SHP77 (cell line): ENCODE data around the gene NOS1AP.
A peak's percentile ranks its signal among the peaks of the same experiment; 100 is the strongest.

ENCODE experiments used
- DNase-seq, 2 experiments: peaks; one replicate each; lab custom pipeline; 2025; lab: John Stamatoyannopoulos, UW

Gene NOS1AP

GRCh38 chr1:162386292-162387225, 317.1 kb downstream of the NOS1AP start:
- no peak for DNase-seq

GRCh38 chr1:162387226-162388082, 318.0 kb downstream of the NOS1AP start:
- no peak for DNase-seq

- DNase-seq, result no peak
Measured at GRCh38 chr1:162388083-162388594, 318.6 kb downstream of the NOS1AP start.

GRCh38 chr1:162388615-162389014, 319.1 kb downstream of the NOS1AP start:
- no peak for DNase-seq

- DNase-seq, result no peak
Measured at GRCh38 chr1:162389021-162389818, 319.7 kb downstream of the NOS1AP start.

- DNase-seq, result no peak
Measured at GRCh38 chr1:162389971-162390370, 320.5 kb downstream of the NOS1AP start.

GRCh38 chr1:162390396-162391185, 321.1 kb downstream of the NOS1AP start:
- no peak for DNase-seq

GRCh38 chr1:162391790-162392563, 322.5 kb downstream of the NOS1AP start:
- DNase-seq, result peak; percentile 26 to 28

- no peak for DNase-seq
Measured at GRCh38 chr1:162396201-162396906, 326.9 kb downstream of the NOS1AP start.

GRCh38 chr1:162397039-162397448, 327.6 kb downstream of the NOS1AP start:
- no peak for DNase-seq

GRCh38 chr1:162397943-162398560, 328.6 kb downstream of the NOS1AP start:
- no peak for DNase-seq

- DNase-seq, result no peak
Measured at GRCh38 chr1:162398999-162399580, 329.6 kb downstream of the NOS1AP start.

- no peak for DNase-seq
Measured at GRCh38 chr1:162400790-162401355, 331.4 kb downstream of the NOS1AP start.

GRCh38 chr1:162404550-162405160, 335.2 kb downstream of the NOS1AP start:
- DNase-seq, result no peak

GRCh38 chr1:162405800-162406199, 336.3 kb downstream of the NOS1AP start:
- no peak for DNase-seq

GRCh38 chr1:162406811-162407210, 337.3 kb downstream of the NOS1AP start:
- DNase-seq, result no peak

GRCh38 chr1:162407539-162407938, 338.0 kb downstream of the NOS1AP start:
- DNase-seq, result no peak

- no peak for DNase-seq
Measured at GRCh38 chr1:162412002-162412401, 342.5 kb downstream of the NOS1AP start, which contains the start of gene SH2D1B. Gene SH2D1B (minus strand): TSS chr1:162412136. CDS start chr1:162412016, 120 bp downstream.
